Astrocyte (in vitro differentiated cells and primary cell): ENCODE measurements around the gene OSBPL3. TPM values are rescaled to one million over a fixed set of nuclear protein-coding genes. Genes with fewer than 3 reads are reported as not detected.

Experiments
- DNase-seq: peaks from one replicate; pipeline ENCODE4 v3.0.0-alpha.2; 2010; ENCODE audit warnings: low read depth
- FAIRE-seq: peaks from 2 replicates; lab custom pipeline; 2011; peaks lifted over from hg19 to GRCh38; lab: Jason Lieb, UNC
- H2AFZ ChIP-seq: 2 replicates; pipeline ENCODE4 v1.6.0; 2012; ENCODE audit warnings: low read depth, low read length, inconsistent platforms
- H3K27ac ChIP-seq: 2 replicates; pipeline ENCODE4 v1.5.1; 2011; ENCODE audit warnings: low read depth, low read length, inconsistent platforms
- H3K27me3 ChIP-seq: 2 replicates; pipeline ENCODE4 v1.6.0; 2011; ENCODE audit warnings: low read length, inconsistent platforms; ENCODE audit not compliant: insufficient read depth
- H3K36me3 ChIP-seq: 2 replicates; pipeline ENCODE4 v1.5.1; 2011; ENCODE audit warnings: low read length, inconsistent platforms; ENCODE audit not compliant: insufficient read depth
- H3K4me1 ChIP-seq: 2 replicates; pipeline ENCODE4 v1.5.1; 2011; ENCODE audit warnings: low read length, inconsistent platforms; ENCODE audit not compliant: insufficient read depth
- H3K4me2 ChIP-seq: 2 replicates; pipeline ENCODE4 v1.6.0; 2012; ENCODE audit warnings: low read length, inconsistent platforms
- H3K4me3 ChIP-seq: 2 replicates; pipeline ENCODE4 v1.5.1; 2011; ENCODE audit warnings: low read depth, mild to moderate bottlenecking, low read length, inconsistent platforms; ENCODE audit not compliant: insufficient read depth
- H3K79me2 ChIP-seq: 2 replicates; pipeline ENCODE4 v1.6.0; 2012; ENCODE audit warnings: mild to moderate bottlenecking, low read length, inconsistent platforms; ENCODE audit not compliant: insufficient read depth
- H3K9ac ChIP-seq: 2 replicates; pipeline ENCODE4 v1.6.0; 2012; ENCODE audit warnings: mild to moderate bottlenecking, low read length, inconsistent platforms
- H3K9me3 ChIP-seq: 2 replicates; pipeline ENCODE4 v1.5.1; 2012; ENCODE audit warnings: low read depth, mild to moderate bottlenecking, low read length, inconsistent platforms; ENCODE audit not compliant: insufficient read depth
- H4K20me1 ChIP-seq: 2 replicates; pipeline ENCODE4 v1.6.0; 2012; ENCODE audit warnings: low read length, inconsistent platforms; ENCODE audit not compliant: insufficient read depth
- H3K27ac Mint-ChIP-seq: one replicate; pipeline ENCODE4 v1.8.0; 2021; ENCODE audit warnings: mild to moderate bottlenecking, mixed read lengths; ENCODE audit not compliant: unreplicated experiment
- H3K27me3 Mint-ChIP-seq: one replicate; pipeline ENCODE4 v1.8.0; 2021; ENCODE audit warnings: low read depth, mixed read lengths; ENCODE audit not compliant: unreplicated experiment
- H3K36me3 Mint-ChIP-seq: one replicate; pipeline ENCODE4 v1.8.0; 2021; ENCODE audit warnings: low read depth, mixed read lengths; ENCODE audit not compliant: unreplicated experiment
- H3K4me1 Mint-ChIP-seq: one replicate; pipeline ENCODE4 v1.8.0; 2021; ENCODE audit warnings: low read depth, mixed read lengths; ENCODE audit not compliant: unreplicated experiment
- H3K4me3 Mint-ChIP-seq: one replicate; pipeline ENCODE4 v1.8.0; 2021; ENCODE audit warnings: mild to moderate bottlenecking, moderate library complexity, mixed read lengths; ENCODE audit not compliant: unreplicated experiment
- H3K9me3 Mint-ChIP-seq: one replicate; pipeline ENCODE4 v1.8.0; 2021; ENCODE audit warnings: mild to moderate bottlenecking, mixed read lengths; ENCODE audit not compliant: unreplicated experiment
- EZH2 ChIP-seq: IDR thresholded peaks from 2 replicates; pipeline ENCODE4 v1.6.1; 2012; ENCODE audit warnings: mild to moderate bottlenecking, low read length, inconsistent platforms; ENCODE audit not compliant: insufficient read depth
- total RNA-seq: library from RNA; stranded (reverse); gene quantifications from 2 replicates; pipeline ENCODE4 v1.2.1, GENCODE V29; 2021
- TF ChIP-seq, protein P1 (sequence below): IDR thresholded peaks from 2 replicates; pipeline ENCODE4 v1.5.1; 2011; ENCODE audit warnings: low read depth, mild to moderate bottlenecking, inconsistent platforms, low read length, moderate library complexity; ENCODE audit not compliant: insufficient read depth

OSBPL3 gene
- total RNA-seq, 1 donor from 2014 or later, result 62.9 TPM

- TF ChIP-seq, protein P1, sequence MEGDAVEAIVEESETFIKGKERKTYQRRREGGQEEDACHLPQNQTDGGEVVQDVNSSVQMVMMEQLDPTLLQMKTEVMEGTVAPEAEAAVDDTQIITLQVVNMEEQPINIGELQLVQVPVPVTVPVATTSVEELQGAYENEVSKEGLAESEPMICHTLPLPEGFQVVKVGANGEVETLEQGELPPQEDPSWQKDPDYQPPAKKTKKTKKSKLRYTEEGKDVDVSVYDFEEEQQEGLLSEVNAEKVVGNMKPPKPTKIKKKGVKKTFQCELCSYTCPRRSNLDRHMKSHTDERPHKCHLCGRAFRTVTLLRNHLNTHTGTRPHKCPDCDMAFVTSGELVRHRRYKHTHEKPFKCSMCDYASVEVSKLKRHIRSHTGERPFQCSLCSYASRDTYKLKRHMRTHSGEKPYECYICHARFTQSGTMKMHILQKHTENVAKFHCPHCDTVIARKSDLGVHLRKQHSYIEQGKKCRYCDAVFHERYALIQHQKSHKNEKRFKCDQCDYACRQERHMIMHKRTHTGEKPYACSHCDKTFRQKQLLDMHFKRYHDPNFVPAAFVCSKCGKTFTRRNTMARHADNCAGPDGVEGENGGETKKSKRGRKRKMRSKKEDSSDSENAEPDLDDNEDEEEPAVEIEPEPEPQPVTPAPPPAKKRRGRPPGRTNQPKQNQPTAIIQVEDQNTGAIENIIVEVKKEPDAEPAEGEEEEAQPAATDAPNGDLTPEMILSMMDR, result no peak
- TF ChIP-seq EZH2, result no peak
- no peaks in the 10 kb centered on the region for H3K27me3 Mint-ChIP-seq
- no peak overlapping the region for H2AFZ ChIP-seq
- peaks cover 21% of the 10 kb centered on the region for H3K4me1 Mint-ChIP-seq
- H3K9me3 Mint-ChIP-seq, result peaks cover 5% of the 10 kb centered on the region
- DNase-seq (no peak), FAIRE-seq (no peak)
- no peak overlapping the region for H3K27ac Mint-ChIP-seq
- peaks cover 100% of the 10 kb centered on the region for H3K79me2 ChIP-seq
- H3K36me3 ChIP-seq, result no peaks in the 10 kb centered on the region
- H3K4me3 ChIP-seq, result no peak overlapping the region
- peaks cover 3% of the 10 kb centered on the region for H3K4me1 ChIP-seq
- H3K27me3 ChIP-seq, result no peaks in the 10 kb centered on the region
- H3K36me3 Mint-ChIP-seq, result peaks cover 2% of the 10 kb centered on the region
- peaks cover 44% of the 10 kb centered on the region for H4K20me1 ChIP-seq
- H3K9ac ChIP-seq, result no peak overlapping the region
- no peak overlapping the region for H3K27ac ChIP-seq
- no peak overlapping the region for H3K4me3 Mint-ChIP-seq
- no peaks in the 10 kb centered on the region for H3K9me3 ChIP-seq
- H3K4me2 ChIP-seq, result no peak overlapping the region
Measured at GRCh38 chr7:24956021-24956420, 24.0 kb downstream of the OSBPL3 start.

DNA sequence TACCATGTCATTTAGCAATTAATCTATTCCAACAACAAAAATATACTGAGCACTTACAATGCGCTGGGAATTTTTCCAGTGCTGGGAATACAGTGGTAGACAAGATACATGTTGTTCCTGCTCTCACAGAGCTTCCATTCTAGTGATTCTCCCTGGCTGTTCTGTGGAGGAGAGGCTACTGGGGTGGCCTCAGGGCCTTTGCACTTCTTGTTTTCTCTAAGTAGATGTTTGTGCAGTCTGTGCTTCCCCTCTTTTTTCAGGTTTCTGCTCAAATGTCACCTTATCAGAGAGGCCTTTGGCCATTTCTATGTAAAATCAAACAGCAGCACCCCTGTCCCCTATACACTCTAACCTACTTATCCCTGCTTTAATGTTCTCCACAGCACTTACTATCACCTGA lies 24.7 kb downstream of the OSBPL3 start:
- no peak for DNase-seq
- Histone ChIP-seq H3K4me2 (no peak overlapping the region), H3K4me3 (no peak overlapping the region), H3K27ac (no peak overlapping the region), H3K79me2 (peaks cover 98% of the 10 kb centered on the region), H3K9me3 (no peaks in the 10 kb centered on the region), H2AFZ (no peak overlapping the region), H3K9ac (no peak overlapping the region), H3K4me1 (peaks cover under 1% of the 10 kb centered on the region), H3K27me3 (no peaks in the 10 kb centered on the region), H3K36me3 (no peaks in the 10 kb centered on the region), H4K20me1 (peaks cover 45% of the 10 kb centered on the region)
- Mint-ChIP-seq H3K36me3 (peaks cover 2% of the 10 kb centered on the region), H3K9me3 (peaks cover 3% of the 10 kb centered on the region), H3K4me3 (no peak overlapping the region), H3K4me1 (peaks cover 19% of the 10 kb centered on the region), H3K27me3 (no peaks in the 10 kb centered on the region), H3K27ac (no peak overlapping the region)
- no peak for FAIRE-seq
- no peak for TF ChIP-seq EZH2
- TF ChIP-seq, protein P1, result no peak

DNA sequence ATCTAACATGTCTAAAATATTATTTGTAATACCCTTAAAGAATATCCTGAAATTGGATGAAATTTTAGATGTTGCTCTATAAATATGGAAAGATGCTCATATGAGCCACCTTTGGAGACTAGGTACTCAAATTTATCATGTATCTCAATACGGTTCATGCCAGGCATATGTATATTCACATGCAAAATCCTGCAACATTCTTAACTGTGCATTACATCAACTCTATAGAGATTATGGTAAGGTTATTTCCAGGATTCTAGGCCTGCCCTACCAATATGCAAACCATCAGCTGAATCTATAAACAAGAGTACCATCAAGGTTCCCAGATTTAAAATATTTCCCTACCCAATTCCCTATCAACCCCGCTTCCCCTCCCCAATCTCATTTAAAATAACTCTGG lies 27.5 kb downstream of the OSBPL3 start:
- H3K4me3 Mint-ChIP-seq, result no peak overlapping the region
- TF ChIP-seq EZH2, result no peak
- TF ChIP-seq, protein P1, result no peak
- Histone ChIP-seq H4K20me1 (peaks cover 58% of the 10 kb centered on the region), H3K79me2 (peaks cover 98% of the 10 kb centered on the region), H2AFZ (no peak overlapping the region), H3K27ac (no peak overlapping the region), H3K27me3 (no peaks in the 10 kb centered on the region), H3K4me2 (no peak overlapping the region), H3K9me3 (no peaks in the 10 kb centered on the region), H3K9ac (no peak overlapping the region), H3K4me1 (peaks cover 15% of the 10 kb centered on the region), H3K4me3 (no peak overlapping the region), H3K36me3 (no peaks in the 10 kb centered on the region)
- peaks cover 15% of the 10 kb centered on the region for H3K4me1 Mint-ChIP-seq
- FAIRE-seq (no peak), DNase-seq (no peak)
- peaks cover 2% of the 10 kb centered on the region for H3K36me3 Mint-ChIP-seq
- no peak overlapping the region for H3K27ac Mint-ChIP-seq
- peaks cover 3% of the 10 kb centered on the region for H3K9me3 Mint-ChIP-seq
- H3K27me3 Mint-ChIP-seq, result no peaks in the 10 kb centered on the region
